KOPT-K1 (cell line): ENCODE data around the gene BSN.

Experiments
- H3K27ac ChIP-seq: fragments of 200-600 bp; sonication (generic); 2 replicates; pipeline ENCODE4 v1.5.1; 2016; ENCODE audit warnings: antibody characterized with exemption, mild to moderate bottlenecking, low read depth, low read length; ENCODE audit not compliant: poor library complexity, severe bottlenecking
- H3K36me3 ChIP-seq: fragments of 200-600 bp; sonication (generic); 2 replicates; pipeline ENCODE4 v1.5.1; 2017; ENCODE audit warnings: antibody characterized with exemption, mild to moderate bottlenecking, low read length, moderate library complexity; ENCODE audit not compliant: insufficient read depth
- H3K9me3 ChIP-seq: fragments of 200-600 bp; sonication (generic); 2 replicates; pipeline ENCODE4 v1.5.1; 2017; ENCODE audit warnings: antibody characterized with exemption, low read length, mild to moderate bottlenecking; ENCODE audit not compliant: insufficient read depth, poor library complexity, severe bottlenecking

The BSN gene

GRCh38 chr3:49657208-49657915 lies 103.1 kb downstream of the BSN start:
- Histone ChIP-seq H3K36me3 (no peaks in the 10 kb centered on the region), H3K27ac (no peak overlapping the region), H3K9me3 (no peaks in the 10 kb centered on the region)

DNA sequence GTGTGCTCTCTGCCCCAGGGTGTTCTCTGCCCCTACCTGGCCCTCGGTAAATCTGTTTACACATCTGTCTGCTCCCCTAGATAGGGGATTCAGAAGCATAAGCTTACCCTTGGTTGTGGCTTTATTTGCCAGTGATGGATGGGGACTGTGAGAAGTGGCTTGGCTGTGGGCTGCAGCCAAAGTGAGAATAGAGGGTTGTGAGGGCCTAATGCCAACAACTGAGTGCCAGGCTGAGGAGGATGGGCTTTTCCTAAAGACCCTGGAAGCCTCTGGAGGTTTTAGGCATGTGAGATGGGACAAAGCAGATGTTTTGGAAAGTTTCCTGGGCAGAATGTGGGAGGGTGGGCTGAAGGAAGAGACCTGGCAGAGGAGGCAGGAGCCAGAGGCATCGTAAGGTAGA lies 104.4 kb downstream of the BSN start:
- no peak overlapping the region for H3K27ac ChIP-seq
- no peaks in the 10 kb centered on the region for H3K9me3 ChIP-seq
- no peaks in the 10 kb centered on the region for H3K36me3 ChIP-seq

DNA sequence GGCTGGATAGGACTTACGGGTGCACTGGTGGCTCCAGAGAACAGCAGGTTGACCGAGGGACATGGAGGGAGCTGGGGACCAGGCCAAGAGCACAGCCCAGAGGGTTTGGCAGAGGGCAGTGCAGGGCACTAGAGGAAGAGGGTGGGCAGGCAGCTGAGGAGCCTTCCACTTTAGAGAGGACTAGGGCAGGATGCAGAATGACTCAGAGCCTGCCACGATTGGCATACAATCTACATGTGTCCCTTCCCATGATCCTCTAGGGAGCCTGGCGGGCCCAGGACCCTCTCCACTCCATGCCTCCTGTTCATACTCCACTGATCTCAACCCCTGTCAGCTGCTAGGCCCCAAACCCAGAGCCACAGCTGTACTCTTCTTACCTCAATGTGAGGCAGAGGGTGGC lies 105.5 kb downstream of the BSN start:
- Histone ChIP-seq H3K36me3 (no peaks in the 10 kb centered on the region), H3K9me3 (no peaks in the 10 kb centered on the region), H3K27ac (no peak overlapping the region)

- no peaks in the 10 kb centered on the region for H3K9me3 ChIP-seq
- no peak overlapping the region for H3K27ac ChIP-seq
- H3K36me3 ChIP-seq = no peaks in the 10 kb centered on the region
These were observed 107.0 kb downstream of the BSN start for GRCh38 chr3:49661281-49661680.

- Histone ChIP-seq H3K9me3 (no peaks in the 10 kb centered on the region), H3K36me3 (no peaks in the 10 kb centered on the region), H3K27ac (no peak overlapping the region)
These were observed 107.7 kb downstream of the BSN start for GRCh38 chr3:49662021-49662420.

DNA sequence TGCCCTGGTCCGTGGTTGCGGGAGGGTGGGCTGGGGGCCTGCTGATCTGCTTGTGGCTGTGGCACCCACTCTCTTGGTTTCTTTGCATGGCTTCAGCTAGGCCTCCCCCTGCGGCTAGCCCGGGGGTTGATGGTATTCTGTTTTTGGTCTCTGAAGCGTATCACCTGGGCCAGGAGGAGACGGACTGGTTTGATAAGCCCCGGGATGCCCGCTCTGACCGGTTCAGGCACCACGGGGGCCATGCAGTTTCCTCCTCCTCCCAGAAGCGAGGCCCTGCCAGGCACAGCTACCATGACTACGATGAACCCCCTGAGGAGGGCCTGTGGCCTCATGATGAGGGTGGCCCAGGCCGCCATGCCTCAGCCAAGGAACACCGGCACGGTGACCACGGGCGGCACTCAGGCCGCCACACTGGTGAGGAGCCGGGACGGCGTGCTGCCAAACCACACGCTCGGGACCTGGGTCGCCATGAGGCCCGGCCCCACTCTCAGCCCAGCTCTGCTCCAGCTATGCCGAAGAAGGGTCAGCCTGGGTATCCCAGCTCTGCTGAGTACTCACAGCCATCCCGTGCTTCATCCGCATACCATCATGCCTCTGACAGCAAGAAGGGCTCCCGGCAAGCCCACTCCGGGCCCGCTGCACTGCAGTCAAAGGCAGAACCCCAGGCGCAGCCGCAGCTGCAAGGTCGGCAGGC lies 108.6 kb downstream of the BSN start:
- Histone ChIP-seq H3K27ac (no peak overlapping the region), H3K9me3 (no peaks in the 10 kb centered on the region), H3K36me3 (no peaks in the 10 kb centered on the region)

DNA sequence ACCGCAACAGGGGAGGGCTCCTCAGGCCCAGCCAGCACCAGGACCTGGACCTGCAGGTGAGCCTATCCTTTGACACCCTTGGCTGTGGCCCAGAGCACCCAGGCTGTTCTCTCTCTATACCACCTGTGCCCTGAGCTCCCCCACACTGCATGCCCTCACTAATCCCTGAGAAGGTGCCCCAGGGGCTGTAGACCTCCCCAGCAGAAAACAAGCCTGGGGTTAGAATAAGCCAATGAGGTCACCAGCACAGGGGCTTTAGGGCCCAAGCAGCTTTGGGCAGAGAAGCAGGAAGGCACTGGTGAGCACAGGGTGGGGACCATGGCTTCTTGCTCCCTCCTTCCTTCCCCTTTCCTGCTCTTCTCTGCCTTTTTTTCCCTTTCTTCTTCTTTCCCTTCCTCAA lies 109.6 kb downstream of the BSN start:
- Histone ChIP-seq H3K9me3 (no peaks in the 10 kb centered on the region), H3K36me3 (no peaks in the 10 kb centered on the region), H3K27ac (no peak overlapping the region)

DNA sequence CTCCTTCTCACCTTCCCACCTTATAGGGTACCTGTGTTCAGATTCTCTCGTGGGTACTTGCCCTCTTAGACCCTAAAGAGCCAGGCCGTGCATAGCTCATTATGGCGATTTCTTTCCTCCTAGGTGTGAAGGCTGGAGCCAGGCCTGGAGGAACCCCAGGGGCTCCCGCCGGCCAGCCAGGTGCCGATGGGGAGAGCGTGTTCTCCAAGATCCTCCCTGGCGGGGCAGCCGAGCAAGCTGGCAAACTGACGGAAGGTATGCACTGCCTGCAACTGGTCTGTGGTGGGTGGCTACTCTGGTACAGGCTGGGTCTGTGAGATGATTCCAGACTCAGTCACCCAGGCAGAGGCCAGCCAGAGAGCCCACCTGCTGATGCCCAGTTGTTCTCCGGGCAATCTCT lies 110.0 kb downstream of the BSN start:
- no peak overlapping the region for H3K27ac ChIP-seq
- H3K9me3 ChIP-seq = no peaks in the 10 kb centered on the region

GRCh38 chr3:49665822-49666519 lies 111.7 kb downstream of the BSN start:
- Histone ChIP-seq H3K36me3 (no peaks in the 10 kb centered on the region), H3K27ac (no peak overlapping the region), H3K9me3 (no peaks in the 10 kb centered on the region)

More for the DNA sequence above, 110.0 kb downstream of the BSN start:
- H3K36me3 ChIP-seq = no peaks in the 10 kb centered on the region

GRCh38 chr3:49666592-49666991 lies 112.3 kb downstream of the BSN start:
- Histone ChIP-seq H3K9me3 (no peaks in the 10 kb centered on the region), H3K36me3 (no peaks in the 10 kb centered on the region), H3K27ac (no peak overlapping the region)

GRCh38 chr3:49667701-49668413 lies 113.6 kb downstream of the BSN start:
- Histone ChIP-seq H3K36me3 (no peaks in the 10 kb centered on the region), H3K9me3 (no peaks in the 10 kb centered on the region), H3K27ac (no peak overlapping the region)

GRCh38 chr3:49668414-49668797 lies 114.1 kb downstream of the BSN start:
- no peak overlapping the region for H3K27ac ChIP-seq
- no peaks in the 10 kb centered on the region for H3K9me3 ChIP-seq

GRCh38 chr3:49668861-49669260 lies 114.6 kb downstream of the BSN start:
- Histone ChIP-seq H3K9me3 (no peaks in the 10 kb centered on the region), H3K36me3 (no peaks in the 10 kb centered on the region), H3K27ac (no peak overlapping the region)

More at GRCh38 chr3:49668414-49668797, 114.1 kb downstream of the BSN start:
- H3K36me3 ChIP-seq = no peaks in the 10 kb centered on the region

DNA sequence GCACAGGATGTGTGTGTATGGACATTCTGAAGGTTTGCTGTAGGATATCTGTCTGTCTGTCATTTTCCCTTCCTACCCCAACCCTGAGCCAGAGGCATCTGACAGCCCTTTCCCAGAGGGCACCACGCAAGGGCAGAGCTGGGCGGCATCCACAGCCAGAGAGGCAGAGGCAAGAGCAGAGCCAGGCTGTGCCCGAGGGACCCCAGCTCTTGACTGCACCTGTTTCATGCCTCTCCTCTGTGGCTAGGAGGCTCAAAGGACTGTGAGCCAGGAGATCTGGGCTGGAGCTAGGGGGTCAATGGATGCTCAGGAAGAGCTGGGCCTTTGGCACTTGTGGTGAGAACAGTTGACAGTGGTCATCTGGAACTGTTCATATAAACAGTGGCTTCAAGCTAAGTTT lies 115.1 kb downstream of the BSN start:
- Histone ChIP-seq H3K27ac (no peak overlapping the region), H3K36me3 (no peaks in the 10 kb centered on the region), H3K9me3 (no peaks in the 10 kb centered on the region)

DNA sequence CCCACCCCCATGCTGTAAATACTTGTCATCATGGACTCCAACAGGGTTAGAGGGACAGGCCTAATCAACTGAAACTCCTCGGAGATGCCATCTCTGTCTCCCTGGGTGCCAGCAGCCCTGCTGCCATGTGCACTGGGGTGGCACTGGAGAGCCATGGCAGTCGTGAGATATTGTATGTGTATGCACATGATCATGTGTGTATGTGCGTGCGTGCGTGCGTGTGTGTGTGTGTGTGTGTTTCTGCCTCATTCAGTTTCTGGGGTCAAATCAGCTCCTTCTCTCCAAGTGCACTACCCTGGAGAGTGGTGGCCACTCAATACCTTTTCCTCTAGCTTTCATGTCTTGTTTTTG lies 116.6 kb downstream of the BSN start:
- no peak overlapping the region for H3K27ac ChIP-seq
- H3K9me3 ChIP-seq = no peaks in the 10 kb centered on the region
- peaks cover 5% of the 10 kb centered on the region for H3K36me3 ChIP-seq
